H1 (cell line): ENCODE data around the gene IQSEC3. TPM values are rescaled to one million over a fixed set of nuclear protein-coding genes. Genes with fewer than 3 reads are reported as not detected.

Experiments used
- EP300 ChIP-seq, 2 experiments: IDR thresholded peaks; 1 replicate in 1 of 2; 2 replicates in 1 of 2; pipeline ENCODE4 v1.6.1; 2011 to 2012; ENCODE audit warnings: low read depth in 2 of 2, low read length in 2 of 2, mild to moderate bottlenecking in 2 of 2, borderline replicate concordance in 1 of 2, inconsistent platforms in 1 of 2, moderate library complexity in 1 of 2
- EZH2 ChIP-seq: fragments of 200-600 bp; sonication (generic); IDR thresholded peaks from 2 replicates; pipeline ENCODE4 v1.7.1; 2012; ENCODE audit warnings: low read depth, mild to moderate bottlenecking, moderate library complexity, low read length, inconsistent platforms; ENCODE audit not compliant: severe bottlenecking
- GTF2F1 ChIP-seq: IDR thresholded peaks from 2 replicates; pipeline ENCODE4 v1.6.1; 2012; ENCODE audit warnings: low read depth, low read length, improper control_type of control experiment, borderline replicate concordance
- HDAC6 ChIP-seq: IDR thresholded peaks from one replicate; pipeline ENCODE4 v1.7.1; 2012; ENCODE audit warnings: low read depth, mild to moderate bottlenecking, inconsistent platforms, low read length, moderate library complexity
- KDM4A ChIP-seq: IDR thresholded peaks from one replicate; pipeline ENCODE4 v1.7.1; 2012; ENCODE audit warnings: low read depth, mild to moderate bottlenecking, moderate library complexity, low read length, inconsistent platforms; ENCODE audit not compliant: severe bottlenecking
- RFX5 ChIP-seq: IDR thresholded peaks from 2 replicates; pipeline ENCODE4 v1.6.1; 2011; ENCODE audit warnings: low read depth, low read length, improper control_type of control experiment, borderline replicate concordance
- RXRA ChIP-seq: IDR thresholded peaks from 2 replicates; pipeline ENCODE4 v1.6.1; 2011; ENCODE audit warnings: low read depth, mild to moderate bottlenecking, low read length, moderate library complexity; ENCODE audit not compliant: insufficient read depth
- SP1 ChIP-seq: IDR thresholded peaks from 2 replicates; pipeline ENCODE4 v1.6.1; 2011; ENCODE audit warnings: low read depth, low read length
- SRF ChIP-seq: IDR thresholded peaks from 2 replicates; pipeline ENCODE4 v1.6.1; 2011; ENCODE audit warnings: mild to moderate bottlenecking, low read depth, low read length, moderate library complexity
- YY1 ChIP-seq: IDR thresholded peaks from 2 replicates; pipeline ENCODE4 v1.6.1; 2011; ENCODE audit warnings: low read depth, mild to moderate bottlenecking, low read length
- polyA plus RNA-seq, 7 experiments: library from polyadenylated mRNA; depleted of rRNA in 3 of 7; stranded (reverse) in 5 of 7; unstranded in 2 of 7; fragments of >200 nt in 5 of 7; fragments of 200-250 nt in 2 of 7; gene quantifications; 1 replicate in 5 of 7; 2 replicates in 1 of 7; 4 replicates in 1 of 7; pipeline versions ENCODE4 v1.2.1 to v1.2.3, GENCODE V29; 2011 to 2013; ENCODE audit warnings: missing spikeins in 2 of 7, mixed read lengths in 2 of 7
- total RNA-seq: library from RNA; stranded (reverse); fragmentation: NEBNext Ultra II Directional; extraction: Animal tissue kit (Norgen Biotek cat#: 25700); gene quantifications from 2 replicates; pipeline ENCODE4 v1.2.1, GENCODE V29; 2021
- TF ChIP-seq, protein P1 (sequence below): fragments of 300-600 bp; sonication (generic); IDR thresholded peaks from 2 replicates; pipeline ENCODE4 v1.7.1; 2012; ENCODE audit warnings: low read length, moderate library complexity, mild to moderate bottlenecking, inconsistent platforms; ENCODE audit not compliant: insufficient replicate concordance

The IQSEC3 gene
- total and polyA plus RNA-seq, 2 of the 8 experiments (the other 6 are each of a cell fraction or from before 2014, with no cell fraction given): 1.2 to 3.1 TPM

DNA sequence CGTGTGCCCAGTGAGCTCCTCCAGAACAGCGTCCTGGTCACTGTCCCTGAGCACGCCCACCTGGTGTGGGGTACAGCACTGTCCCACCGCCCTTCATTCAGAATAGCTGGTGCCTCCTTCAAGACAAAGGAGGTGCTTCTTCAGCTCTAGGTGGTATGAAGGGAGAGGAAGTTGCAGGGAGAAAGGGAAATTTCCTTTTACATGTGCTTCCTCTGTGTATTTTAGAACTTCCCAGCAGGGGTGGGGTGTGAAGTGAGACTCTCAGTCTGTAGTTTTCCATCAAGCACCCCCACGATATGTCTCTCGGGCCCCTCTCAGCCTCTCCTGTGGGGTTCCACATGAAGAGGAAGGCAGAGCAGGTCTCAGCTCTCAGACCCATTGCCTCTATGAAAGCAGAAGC lies 148.5 kb downstream of the IQSEC3 start (continued):
- TF ChIP-seq, protein P1, sequence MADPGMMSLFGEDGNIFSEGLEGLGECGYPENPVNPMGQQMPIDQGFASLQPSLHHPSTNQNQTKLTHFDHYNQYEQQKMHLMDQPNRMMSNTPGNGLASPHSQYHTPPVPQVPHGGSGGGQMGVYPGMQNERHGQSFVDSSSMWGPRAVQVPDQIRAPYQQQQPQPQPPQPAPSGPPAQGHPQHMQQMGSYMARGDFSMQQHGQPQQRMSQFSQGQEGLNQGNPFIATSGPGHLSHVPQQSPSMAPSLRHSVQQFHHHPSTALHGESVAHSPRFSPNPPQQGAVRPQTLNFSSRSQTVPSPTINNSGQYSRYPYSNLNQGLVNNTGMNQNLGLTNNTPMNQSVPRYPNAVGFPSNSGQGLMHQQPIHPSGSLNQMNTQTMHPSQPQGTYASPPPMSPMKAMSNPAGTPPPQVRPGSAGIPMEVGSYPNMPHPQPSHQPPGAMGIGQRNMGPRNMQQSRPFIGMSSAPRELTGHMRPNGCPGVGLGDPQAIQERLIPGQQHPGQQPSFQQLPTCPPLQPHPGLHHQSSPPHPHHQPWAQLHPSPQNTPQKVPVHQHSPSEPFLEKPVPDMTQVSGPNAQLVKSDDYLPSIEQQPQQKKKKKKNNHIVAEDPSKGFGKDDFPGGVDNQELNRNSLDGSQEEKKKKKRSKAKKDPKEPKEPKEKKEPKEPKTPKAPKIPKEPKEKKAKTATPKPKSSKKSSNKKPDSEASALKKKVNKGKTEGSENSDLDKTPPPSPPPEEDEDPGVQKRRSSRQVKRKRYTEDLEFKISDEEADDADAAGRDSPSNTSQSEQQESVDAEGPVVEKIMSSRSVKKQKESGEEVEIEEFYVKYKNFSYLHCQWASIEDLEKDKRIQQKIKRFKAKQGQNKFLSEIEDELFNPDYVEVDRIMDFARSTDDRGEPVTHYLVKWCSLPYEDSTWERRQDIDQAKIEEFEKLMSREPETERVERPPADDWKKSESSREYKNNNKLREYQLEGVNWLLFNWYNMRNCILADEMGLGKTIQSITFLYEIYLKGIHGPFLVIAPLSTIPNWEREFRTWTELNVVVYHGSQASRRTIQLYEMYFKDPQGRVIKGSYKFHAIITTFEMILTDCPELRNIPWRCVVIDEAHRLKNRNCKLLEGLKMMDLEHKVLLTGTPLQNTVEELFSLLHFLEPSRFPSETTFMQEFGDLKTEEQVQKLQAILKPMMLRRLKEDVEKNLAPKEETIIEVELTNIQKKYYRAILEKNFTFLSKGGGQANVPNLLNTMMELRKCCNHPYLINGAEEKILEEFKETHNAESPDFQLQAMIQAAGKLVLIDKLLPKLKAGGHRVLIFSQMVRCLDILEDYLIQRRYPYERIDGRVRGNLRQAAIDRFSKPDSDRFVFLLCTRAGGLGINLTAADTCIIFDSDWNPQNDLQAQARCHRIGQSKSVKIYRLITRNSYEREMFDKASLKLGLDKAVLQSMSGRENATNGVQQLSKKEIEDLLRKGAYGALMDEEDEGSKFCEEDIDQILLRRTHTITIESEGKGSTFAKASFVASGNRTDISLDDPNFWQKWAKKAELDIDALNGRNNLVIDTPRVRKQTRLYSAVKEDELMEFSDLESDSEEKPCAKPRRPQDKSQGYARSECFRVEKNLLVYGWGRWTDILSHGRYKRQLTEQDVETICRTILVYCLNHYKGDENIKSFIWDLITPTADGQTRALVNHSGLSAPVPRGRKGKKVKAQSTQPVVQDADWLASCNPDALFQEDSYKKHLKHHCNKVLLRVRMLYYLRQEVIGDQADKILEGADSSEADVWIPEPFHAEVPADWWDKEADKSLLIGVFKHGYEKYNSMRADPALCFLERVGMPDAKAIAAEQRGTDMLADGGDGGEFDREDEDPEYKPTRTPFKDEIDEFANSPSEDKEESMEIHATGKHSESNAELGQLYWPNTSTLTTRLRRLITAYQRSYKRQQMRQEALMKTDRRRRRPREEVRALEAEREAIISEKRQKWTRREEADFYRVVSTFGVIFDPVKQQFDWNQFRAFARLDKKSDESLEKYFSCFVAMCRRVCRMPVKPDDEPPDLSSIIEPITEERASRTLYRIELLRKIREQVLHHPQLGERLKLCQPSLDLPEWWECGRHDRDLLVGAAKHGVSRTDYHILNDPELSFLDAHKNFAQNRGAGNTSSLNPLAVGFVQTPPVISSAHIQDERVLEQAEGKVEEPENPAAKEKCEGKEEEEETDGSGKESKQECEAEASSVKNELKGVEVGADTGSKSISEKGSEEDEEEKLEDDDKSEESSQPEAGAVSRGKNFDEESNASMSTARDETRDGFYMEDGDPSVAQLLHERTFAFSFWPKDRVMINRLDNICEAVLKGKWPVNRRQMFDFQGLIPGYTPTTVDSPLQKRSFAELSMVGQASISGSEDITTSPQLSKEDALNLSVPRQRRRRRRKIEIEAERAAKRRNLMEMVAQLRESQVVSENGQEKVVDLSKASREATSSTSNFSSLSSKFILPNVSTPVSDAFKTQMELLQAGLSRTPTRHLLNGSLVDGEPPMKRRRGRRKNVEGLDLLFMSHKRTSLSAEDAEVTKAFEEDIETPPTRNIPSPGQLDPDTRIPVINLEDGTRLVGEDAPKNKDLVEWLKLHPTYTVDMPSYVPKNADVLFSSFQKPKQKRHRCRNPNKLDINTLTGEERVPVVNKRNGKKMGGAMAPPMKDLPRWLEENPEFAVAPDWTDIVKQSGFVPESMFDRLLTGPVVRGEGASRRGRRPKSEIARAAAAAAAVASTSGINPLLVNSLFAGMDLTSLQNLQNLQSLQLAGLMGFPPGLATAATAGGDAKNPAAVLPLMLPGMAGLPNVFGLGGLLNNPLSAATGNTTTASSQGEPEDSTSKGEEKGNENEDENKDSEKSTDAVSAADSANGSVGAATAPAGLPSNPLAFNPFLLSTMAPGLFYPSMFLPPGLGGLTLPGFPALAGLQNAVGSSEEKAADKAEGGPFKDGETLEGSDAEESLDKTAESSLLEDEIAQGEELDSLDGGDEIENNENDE: no peak
- no peak for TF ChIP-seq SP1
- TF ChIP-seq HDAC6: no peak
- TF ChIP-seq SRF: no peak
- TF ChIP-seq YY1: no peak
- no peak for TF ChIP-seq GTF2F1
- no peak for TF ChIP-seq RFX5
- no peak for TF ChIP-seq RXRA
- TF ChIP-seq EZH2: no peak
- no peak for TF ChIP-seq EP300 (IDR thresholded peaks at IDR 0.05; ENCODE audit: borderline replicate concordance in 1 of 2, low read depth in 2 of 2, low read length in 2 of 2)
- no peak for TF ChIP-seq KDM4A
